ENCODE measurements around the gene CHST2.

Gene CHST2

DNA sequence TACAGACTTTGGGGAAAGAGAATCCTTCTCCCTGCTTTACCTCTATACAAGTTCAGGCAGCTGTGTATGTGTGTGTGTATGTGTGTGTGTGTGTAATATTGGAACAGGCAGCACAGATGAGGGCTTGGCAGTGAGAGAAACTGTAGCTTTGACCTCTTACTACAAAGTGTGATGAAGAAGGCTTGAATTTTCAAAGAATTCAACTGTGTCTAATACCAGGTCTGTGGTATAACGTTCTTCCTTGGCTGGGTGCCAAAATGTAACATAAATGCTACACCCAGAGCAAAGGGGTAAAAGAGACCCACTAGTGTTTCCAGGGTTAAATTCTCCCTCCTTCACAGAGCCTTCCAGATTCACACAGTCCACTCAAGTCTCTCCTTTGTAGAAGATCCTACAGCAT is 51.1 kb downstream of the CHST2 start:
- DNase-seq = no peak

DNA sequence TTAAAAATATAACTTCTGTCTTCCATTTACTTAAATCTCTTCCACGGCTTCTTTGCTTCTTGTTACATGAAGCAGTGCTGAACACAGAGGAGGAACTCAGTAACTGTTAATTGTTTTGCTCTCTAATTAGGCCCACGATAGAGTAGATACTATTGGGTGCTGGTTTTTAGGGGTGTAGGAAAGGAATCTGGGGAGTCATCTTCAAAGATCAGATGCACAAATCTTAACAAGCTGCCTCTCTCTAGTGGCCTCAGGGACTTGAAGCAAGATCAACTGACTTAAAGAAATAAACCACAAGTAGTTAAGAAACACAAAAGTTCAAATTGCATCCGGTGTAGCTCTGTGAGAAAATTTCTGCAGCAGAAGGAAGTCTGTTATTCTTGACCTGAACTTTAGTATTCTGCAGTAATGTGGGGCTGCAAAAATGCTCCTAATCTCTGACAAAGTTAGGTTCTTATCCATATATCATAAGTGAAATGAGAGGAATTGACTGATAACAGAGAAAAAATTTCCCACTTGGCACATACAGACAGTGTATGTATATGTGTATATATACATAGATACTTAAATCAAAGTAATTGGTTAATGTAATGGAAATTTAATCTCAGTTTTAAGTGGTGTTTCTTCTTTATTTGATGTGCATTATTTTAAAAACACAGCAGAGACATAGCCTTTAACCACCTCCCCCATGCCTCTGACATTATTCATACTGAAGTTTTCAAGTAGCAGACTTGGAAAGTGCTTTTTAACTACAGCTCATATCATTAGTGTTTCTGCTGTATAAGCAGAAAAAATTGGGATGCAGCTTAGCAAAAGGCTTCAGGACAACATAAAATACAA is 51.8 kb downstream of the CHST2 start:
- no peak for DNase-seq

- DNase-seq = no peak
Measured at GRCh38 chr3:143172062-143172794, 52.7 kb downstream of the CHST2 start.

GRCh38 chr3:143172795-143173145 is 53.2 kb downstream of the CHST2 start:
- no peak for DNase-seq

GRCh38 chr3:143173242-143173641 is 53.7 kb downstream of the CHST2 start:
- no peak for DNase-seq
